ENCODE results near the gene STEAP1B.

DNA sequence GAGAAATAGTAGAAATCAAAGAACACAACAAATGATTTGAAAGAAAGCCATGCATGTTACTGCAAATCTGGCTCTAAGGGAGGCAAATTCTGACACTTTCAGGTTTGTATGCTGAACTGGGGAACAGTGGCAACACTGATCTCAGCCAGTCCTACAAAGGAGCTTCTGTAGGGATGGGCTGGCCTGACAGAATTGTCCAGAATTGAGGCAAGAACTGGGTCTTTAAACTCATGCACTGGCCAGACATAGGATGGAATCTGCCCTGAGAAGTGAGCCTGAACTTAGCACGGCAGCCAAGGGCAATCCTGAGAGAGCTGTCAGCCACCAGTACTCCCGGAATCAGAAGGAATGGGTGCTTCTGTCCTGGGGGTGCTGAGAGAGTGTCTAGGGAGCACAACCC, 72.1 kb downstream of the STEAP1B start:
- TF ChIP-seq, protein P1, sequence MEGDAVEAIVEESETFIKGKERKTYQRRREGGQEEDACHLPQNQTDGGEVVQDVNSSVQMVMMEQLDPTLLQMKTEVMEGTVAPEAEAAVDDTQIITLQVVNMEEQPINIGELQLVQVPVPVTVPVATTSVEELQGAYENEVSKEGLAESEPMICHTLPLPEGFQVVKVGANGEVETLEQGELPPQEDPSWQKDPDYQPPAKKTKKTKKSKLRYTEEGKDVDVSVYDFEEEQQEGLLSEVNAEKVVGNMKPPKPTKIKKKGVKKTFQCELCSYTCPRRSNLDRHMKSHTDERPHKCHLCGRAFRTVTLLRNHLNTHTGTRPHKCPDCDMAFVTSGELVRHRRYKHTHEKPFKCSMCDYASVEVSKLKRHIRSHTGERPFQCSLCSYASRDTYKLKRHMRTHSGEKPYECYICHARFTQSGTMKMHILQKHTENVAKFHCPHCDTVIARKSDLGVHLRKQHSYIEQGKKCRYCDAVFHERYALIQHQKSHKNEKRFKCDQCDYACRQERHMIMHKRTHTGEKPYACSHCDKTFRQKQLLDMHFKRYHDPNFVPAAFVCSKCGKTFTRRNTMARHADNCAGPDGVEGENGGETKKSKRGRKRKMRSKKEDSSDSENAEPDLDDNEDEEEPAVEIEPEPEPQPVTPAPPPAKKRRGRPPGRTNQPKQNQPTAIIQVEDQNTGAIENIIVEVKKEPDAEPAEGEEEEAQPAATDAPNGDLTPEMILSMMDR (conservative IDR thresholded peaks at IDR 0.05; ENCODE audit: low read depth, low read length) = no peak
- TF ChIP-seq POLR2A (IDR thresholded peaks at IDR 0.05; ENCODE audit: low read depth, low read length) = no peak
- no peak for TF ChIP-seq RAD21 (IDR thresholded peaks at IDR 0.05; ENCODE audit: low read length)
- no peak for TF ChIP-seq MXI1 (IDR thresholded peaks at IDR 0.05; ENCODE audit: borderline replicate concordance, low read depth, low read length)
- TF ChIP-seq BHLHE40 (IDR thresholded peaks at IDR 0.05; ENCODE audit: low read depth, low read length) = no peak
- TF ChIP-seq CEBPB (IDR thresholded peaks at IDR 0.05; ENCODE audit: low read depth, low read length) = no peak
- no peak for TF ChIP-seq MAZ (IDR thresholded peaks at IDR 0.05; ENCODE audit: borderline replicate concordance, low read depth, low read length)
- TF ChIP-seq RFX5 (IDR thresholded peaks at IDR 0.05; ENCODE audit: low read depth, low read length) = no peak
- no peak for TF ChIP-seq SMC3 (IDR thresholded peaks at IDR 0.05; ENCODE audit: low read depth, low read length)
- TF ChIP-seq, protein P2, sequence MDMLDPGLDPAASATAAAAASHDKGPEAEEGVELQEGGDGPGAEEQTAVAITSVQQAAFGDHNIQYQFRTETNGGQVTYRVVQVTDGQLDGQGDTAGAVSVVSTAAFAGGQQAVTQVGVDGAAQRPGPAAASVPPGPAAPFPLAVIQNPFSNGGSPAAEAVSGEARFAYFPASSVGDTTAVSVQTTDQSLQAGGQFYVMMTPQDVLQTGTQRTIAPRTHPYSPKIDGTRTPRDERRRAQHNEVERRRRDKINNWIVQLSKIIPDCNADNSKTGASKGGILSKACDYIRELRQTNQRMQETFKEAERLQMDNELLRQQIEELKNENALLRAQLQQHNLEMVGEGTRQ (IDR thresholded peaks at IDR 0.05; ENCODE audit: low read depth, low read length) = no peak
- TF ChIP-seq FOS (IDR thresholded peaks at IDR 0.05; ENCODE audit: low read depth, low read length) = no peak
- TF ChIP-seq RCOR1 (IDR thresholded peaks at IDR 0.05; ENCODE audit: insufficient replicate concordance, low read length) = no peak
